AG10803 (cell line): ENCODE results near the gene GRM4.

Experiments used
- DNase-seq: peaks from one replicate; pipeline ENCODE4 v3.0.0; 2010; ENCODE audit warnings: low read depth
- H3K4me3 ChIP-seq: 2 replicates; pipeline ENCODE4 v1.5.1; 2011; ENCODE audit warnings: mild to moderate bottlenecking, low read length, control low read depth
- TF ChIP-seq, protein P1 (sequence below): conservative IDR thresholded peaks from 2 replicates; pipeline ENCODE4 v1.5.1; 2011; ENCODE audit warnings: mild to moderate bottlenecking, low read length, control low read depth, inconsistent platforms

Gene GRM4

GRCh38 chr6:34066772-34067770, 78.8 kb downstream of the GRM4 start:
- H3K4me3 ChIP-seq = no peak overlapping the region
- TF ChIP-seq, protein P1, sequence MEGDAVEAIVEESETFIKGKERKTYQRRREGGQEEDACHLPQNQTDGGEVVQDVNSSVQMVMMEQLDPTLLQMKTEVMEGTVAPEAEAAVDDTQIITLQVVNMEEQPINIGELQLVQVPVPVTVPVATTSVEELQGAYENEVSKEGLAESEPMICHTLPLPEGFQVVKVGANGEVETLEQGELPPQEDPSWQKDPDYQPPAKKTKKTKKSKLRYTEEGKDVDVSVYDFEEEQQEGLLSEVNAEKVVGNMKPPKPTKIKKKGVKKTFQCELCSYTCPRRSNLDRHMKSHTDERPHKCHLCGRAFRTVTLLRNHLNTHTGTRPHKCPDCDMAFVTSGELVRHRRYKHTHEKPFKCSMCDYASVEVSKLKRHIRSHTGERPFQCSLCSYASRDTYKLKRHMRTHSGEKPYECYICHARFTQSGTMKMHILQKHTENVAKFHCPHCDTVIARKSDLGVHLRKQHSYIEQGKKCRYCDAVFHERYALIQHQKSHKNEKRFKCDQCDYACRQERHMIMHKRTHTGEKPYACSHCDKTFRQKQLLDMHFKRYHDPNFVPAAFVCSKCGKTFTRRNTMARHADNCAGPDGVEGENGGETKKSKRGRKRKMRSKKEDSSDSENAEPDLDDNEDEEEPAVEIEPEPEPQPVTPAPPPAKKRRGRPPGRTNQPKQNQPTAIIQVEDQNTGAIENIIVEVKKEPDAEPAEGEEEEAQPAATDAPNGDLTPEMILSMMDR = no peak
- no peak for DNase-seq

GRCh38 chr6:34066218-34066571, 79.7 kb downstream of the GRM4 start:
- H3K4me3 ChIP-seq = no peak overlapping the region
- TF ChIP-seq, protein P1 = no peak
- DNase-seq = no peak

GRCh38 chr6:34065466-34066217, 80.2 kb downstream of the GRM4 start:
- no peak for DNase-seq
- TF ChIP-seq, protein P1 = no peak

GRCh38 chr6:34064675-34065074, 81.2 kb downstream of the GRM4 start:
- DNase-seq = no peak
- TF ChIP-seq, protein P1 = no peak
- no peak overlapping the region for H3K4me3 ChIP-seq

More at GRCh38 chr6:34065466-34066217, 80.2 kb downstream of the GRM4 start:
- H3K4me3 ChIP-seq = no peak overlapping the region

DNA sequence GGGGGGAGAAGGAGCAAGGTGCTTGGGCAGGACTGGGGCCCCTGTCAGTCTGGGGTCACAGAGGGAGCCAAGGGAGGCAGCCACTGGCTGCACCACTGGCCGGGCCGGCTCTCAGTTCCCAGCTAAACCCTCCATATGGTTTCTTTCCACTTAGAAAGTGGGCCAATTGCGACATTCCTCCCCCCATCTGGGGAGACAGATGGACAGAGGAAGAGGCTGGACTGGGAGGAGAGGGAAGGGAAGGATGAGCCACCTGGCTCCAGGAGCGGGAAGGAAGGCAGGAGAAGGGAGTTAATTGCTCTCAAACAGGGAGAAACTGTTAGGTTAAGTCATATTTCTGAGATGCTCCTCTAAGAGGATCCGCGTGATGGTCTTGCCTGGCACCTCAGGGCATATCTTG, 82.2 kb downstream of the GRM4 start:
- DNase-seq = peak; percentile 15
- TF ChIP-seq, protein P1 = no peak
- no peak overlapping the region for H3K4me3 ChIP-seq

DNA sequence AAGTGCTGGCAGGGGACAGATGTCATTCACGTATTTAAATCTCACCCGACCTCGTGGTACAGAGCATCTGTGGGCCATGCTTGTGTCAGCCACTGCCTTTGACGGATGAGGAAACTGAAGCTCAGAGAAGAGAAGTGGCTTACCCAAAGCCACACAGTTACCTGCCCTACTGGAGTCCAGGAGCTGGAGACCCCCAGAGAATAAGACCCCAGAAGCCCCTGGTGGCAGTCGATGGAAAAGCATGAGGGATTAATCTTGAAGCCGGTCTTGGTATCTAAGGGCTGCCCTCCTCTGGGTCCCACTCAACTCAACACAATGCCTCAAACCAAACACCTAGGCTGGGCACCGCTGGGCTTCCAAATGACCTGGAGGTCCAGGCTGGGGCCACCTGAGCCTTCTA, 83.1 kb downstream of the GRM4 start:
- TF ChIP-seq, protein P1 = peak; percentile 24
- no peak overlapping the region for H3K4me3 ChIP-seq

More for the DNA sequence above, 83.1 kb downstream of the GRM4 start:
- DNase-seq = no peak
